ENCODE results near the gene ECM1.
A peak's percentile ranks its signal among the peaks of the same experiment; 100 is the strongest.

ECM1 gene

GRCh38 chr1:150557065-150557600 is 49.2 kb downstream of the ECM1 start:
- no peak for DNase-seq (ENCODE audit: low read depth in 1 of 2, low spot score in 1 of 2)

- DNase-seq (ENCODE audit: low read depth in 1 of 2, low spot score in 1 of 2): no peak
These were observed 49.9 kb downstream of the ECM1 start for GRCh38 chr1:150557813-150558212.

- DNase-seq (ENCODE audit: low read depth in 1 of 2, low spot score in 1 of 2): no peak
These were observed 50.4 kb downstream of the ECM1 start for GRCh38 chr1:150558303-150558704.

- DNase-seq (ENCODE audit: low read depth in 1 of 2, low spot score in 1 of 2): no peak
These were observed 51.1 kb downstream of the ECM1 start for GRCh38 chr1:150558761-150559655.

- no peak for DNase-seq (ENCODE audit: low read depth in 1 of 2, low spot score in 1 of 2)
These were observed 51.7 kb downstream of the ECM1 start for GRCh38 chr1:150559656-150560010.

- peak; percentile 46 to 50 for DNase-seq (ENCODE audit: low read depth in 1 of 2, low spot score in 1 of 2)
These were observed 52.1 kb downstream of the ECM1 start for GRCh38 chr1:150560011-150560438.

GRCh38 chr1:150560576-150561253 is 52.8 kb downstream of the ECM1 start:
- peak; percentile 65 to 74 for DNase-seq (ENCODE audit: low read depth in 1 of 2, low spot score in 1 of 2)

- peak; percentile 32 to 47 for DNase-seq (ENCODE audit: low read depth in 1 of 2, low spot score in 1 of 2)
These were observed 53.5 kb downstream of the ECM1 start for GRCh38 chr1:150561254-150561973.

- peak; percentile 75 to 81 for DNase-seq (ENCODE audit: low read depth in 1 of 2, low spot score in 1 of 2)
These were observed 54.1 kb downstream of the ECM1 start for GRCh38 chr1:150561974-150562445.

GRCh38 chr1:150562446-150563339 is 54.8 kb downstream of the ECM1 start:
- DNase-seq (ENCODE audit: low read depth in 1 of 2, low spot score in 1 of 2): peak; percentile 40 to 52

Measured in stimulated activated CD4-positive, alpha-beta T cell treated with anti-CD3 and anti-CD28 coated beads, Interleukin-15, amount 100 ng/mL, for 1 hour (primary cell).